A549 treated with AZD9567 at 1 μM for 4 hours (cell line): Measurements from ENCODE around the gene CES5A. TPM values are rescaled to one million over a fixed set of nuclear protein-coding genes. Genes with fewer than 3 reads are reported as not detected.

Source experiments
- total RNA-seq: library from RNA; stranded (reverse); fragments of 200-300 nt; extraction: Qiagen RNA extraction; gene quantifications from 5 replicates; pipeline ENCODE4 v1.2.3, GENCODE V29; 2022; ENCODE audit not compliant: insufficient read depth

CES5A gene
- not detected in 5 replicates for total RNA-seq

GRCh38 chr16:55875273-55875672 lies at the start of gene CES5A:
Gene CES5A, minus strand, starts transcription at chr16:55875373. Its CDS starts 152 bp downstream, at chr16:55875221.

GRCh38 chr16:55832773-55833691 lies 42.1 kb downstream of the CES5A start, which contains the start of gene CES1:
Gene CES1, minus strand, starts transcription at chr16:55833096. Its CDS starts 41 bp downstream, at chr16:55833055.

Other genes with a start within 250 kb of the CES5A start
- 0.06 to 0.13 TPM (median 0.11 TPM) in 3 of 5 replicates, not detected in the others for gene SLC6A2, start 219.4 kb downstream of the CES5A start, total RNA-seq
- gene CES1, start 42.3 kb downstream of the CES5A start, total RNA-seq: 31.5 to 46.9 TPM (median 40.0 TPM) in 5 replicates